ENCODE measurements around the gene GAS7. TPM values are rescaled to one million over a fixed set of nuclear protein-coding genes. Genes with fewer than 3 reads are reported as not detected.

Gene GAS7
- total and polyA plus RNA-seq, 12 donors = 19.8 to 111 (median 61.8) TPM

GRCh38 chr17:10241781-10242180, 43.4 kb upstream of the GAS7 start:
- intact Hi-C loops (cut with DNase I) = no loop called here
- no peak for ATAC-seq
- no peaks in the 10 kb centered on the region for H3K27me3 ChIP-seq
- H3K4me3 ChIP-seq = no peak overlapping the region
- H3K9me3 ChIP-seq = peaks cover 0 to 3% (median 0%) of the 10 kb centered on the region in 11 donors
- no peak for TF ChIP-seq CTCF (IDR thresholded peaks at IDR 0.05)
- no peak overlapping the region for H3K27ac ChIP-seq
- no peaks in the 10 kb centered on the region for H3K36me3 ChIP-seq
- no peak for DNase-seq
- peaks cover 0 to 3% (median 0%) of the 10 kb centered on the region in 9 donors for H3K4me1 ChIP-seq
- 51 to 66% methylated on average over 4 of the region's 4 CpGs for WGBS, 2 donors

GRCh38 chr17:10238661-10239060, 40.3 kb upstream of the GAS7 start:
- intact Hi-C loops (cut with DNase I) = no loop called here
- Histone ChIP-seq H3K27me3 (no peaks in the 10 kb centered on the region), H3K27ac (no peak overlapping the region), H3K9me3 (peaks cover 0 to 3% (median 0%) of the 10 kb centered on the region in 11 donors), H3K4me1 (no peaks in the 10 kb centered on the region), H3K36me3 (no peaks in the 10 kb centered on the region), H3K4me3 (no peak overlapping the region)
- ATAC-seq = no peak
- no peak for TF ChIP-seq CTCF (IDR thresholded peaks at IDR 0.05)
- DNase-seq = no peak
- 61 to 69% methylated on average over 2 of the region's 2 CpGs for whole genome bisulfite sequencing, 2 donors

- Histone ChIP-seq H3K36me3 (no peaks in the 10 kb centered on the region), H3K27ac (no peak overlapping the region), H3K27me3 (no peaks in the 10 kb centered on the region), H3K4me3 (no peak overlapping the region), H3K9me3 (peaks cover 0 to 7% (median 0%) of the 10 kb centered on the region in 11 donors), H3K4me1 (no peaks in the 10 kb centered on the region)
- ATAC-seq = no peak
- DNase-seq = no peak
- WGBS, 2 donors = 84 to 85% methylated on average over 5 of the region's 5 CpGs
- TF ChIP-seq CTCF (IDR thresholded peaks at IDR 0.05) = no peak
- intact Hi-C loops (cut with DNase I) = no loop called here
Measured at GRCh38 chr17:10234033-10234432, 35.6 kb upstream of the GAS7 start.

DNA sequence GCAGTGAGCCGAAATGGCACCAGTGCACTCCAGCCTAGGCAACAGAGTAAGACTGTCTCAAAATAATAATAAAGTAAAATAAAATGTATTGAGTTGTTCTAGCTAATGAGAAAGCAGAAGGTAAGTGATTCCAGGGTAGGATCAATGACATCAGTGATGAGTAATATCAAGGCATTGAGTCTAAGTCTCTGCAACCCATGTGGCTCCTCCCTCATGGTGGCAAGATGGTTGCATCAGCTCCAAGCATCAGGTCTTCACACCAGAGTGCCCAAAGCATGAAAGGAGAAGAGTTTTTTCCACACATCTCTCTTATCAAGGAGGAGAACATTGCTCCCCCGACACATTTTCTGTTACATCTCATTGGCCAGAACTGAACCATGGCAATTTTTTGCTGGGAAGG, 34.8 kb upstream of the GAS7 start:
- intact Hi-C loops (cut with DNase I) = no loop called here
- no peaks in the 10 kb centered on the region for H3K27me3 ChIP-seq
- H3K9me3 ChIP-seq = peaks cover 0 to 7% (median 0%) of the 10 kb centered on the region in 11 donors
- no peak for ATAC-seq
- no peak overlapping the region for H3K4me3 ChIP-seq
- no peak for TF ChIP-seq CTCF (IDR thresholded peaks at IDR 0.05)
- H3K36me3 ChIP-seq = no peaks in the 10 kb centered on the region
- WGBS, 2 donors = 89 to 90% methylated on average over 2 of the region's 2 CpGs
- no peak for DNase-seq
- no peak overlapping the region for H3K27ac ChIP-seq
- H3K4me1 ChIP-seq = no peaks in the 10 kb centered on the region

All from heart right ventricle (tissue), 16 donors.